Cardiac fibroblast (primary cell): ENCODE data around the gene PRR4.
A peak's percentile ranks its signal among the peaks of the same experiment; 100 is the strongest.

Source experiments
- DNase-seq, 2 donors: peaks; one replicate each; pipeline versions ENCODE4 v3.0.0 to v3.0.0-alpha.2; 2010; ENCODE audit warnings: low read depth in 2 of 2
- H3K4me3 ChIP-seq, 2 donors: replicated peaks in 1 of 2; 1 replicate in 1 of 2; 2 replicates in 1 of 2; pipeline ENCODE4 v1.5.1; 2011; ENCODE audit warnings: low read depth in 2 of 2, low read length in 2 of 2, mild to moderate bottlenecking in 2 of 2, moderate library complexity in 1 of 2
- CTCF ChIP-seq: IDR thresholded peaks from one replicate; pipeline ENCODE4 v1.5.1; 2011; ENCODE audit warnings: low read depth, mild to moderate bottlenecking, low read length, inconsistent platforms

PRR4 gene

GRCh38 chr12:10847744-10848143, 1.5 kb downstream of the PRR4 start:
- no peak overlapping the region for H3K4me3 ChIP-seq
- TF ChIP-seq CTCF, result no peak
- DNase-seq, result peak in 1 of 2 donors; percentile 2

- no peak for DNase-seq
- TF ChIP-seq CTCF, result no peak
- no peak overlapping the region for H3K4me3 ChIP-seq
These were observed 6.4 kb downstream of the PRR4 start for GRCh38 chr12:10842862-10843261.

GRCh38 chr12:10838461-10838860, 10.8 kb downstream of the PRR4 start:
- no peak for TF ChIP-seq CTCF
- DNase-seq, result no peak
- H3K4me3 ChIP-seq, result no peak overlapping the region

GRCh38 chr12:10829994-10830393, 19.3 kb downstream of the PRR4 start:
- peak in 1 of 2 donors; percentile 18 for DNase-seq
- TF ChIP-seq CTCF, result no peak
- no peak overlapping the region for H3K4me3 ChIP-seq

- DNase-seq, result no peak
- no peak within 1 kb of the TSS for H3K4me3 ChIP-seq
- no peak for TF ChIP-seq CTCF
These were observed 23.0 kb downstream of the PRR4 start, which contains the start of gene TAS2R10 for GRCh38 chr12:10826258-10826657. TSS of gene TAS2R10 (minus strand) at chr12:10826358. CDS start at chr12:10826269, 89 bp downstream.

- no peak for TF ChIP-seq CTCF
- DNase-seq, result no peak
- H3K4me3 ChIP-seq, result no peak overlapping the region
These were observed 24.3 kb downstream of the PRR4 start for GRCh38 chr12:10824957-10825356.

GRCh38 chr12:10811883-10812536, 37.3 kb downstream of the PRR4 start:
- no peak for TF ChIP-seq CTCF
- H3K4me3 ChIP-seq, result no peak overlapping the region
- no peak for DNase-seq
